Activated B cell treated with CpG ODN at 0.5 μM for 24 hours (primary cell): Measurements from ENCODE around the gene NOL4. TPM values are rescaled to one million over a fixed set of nuclear protein-coding genes. Genes with fewer than 3 reads are reported as not detected.
"Not testable (repeated sequence)": the region's sequence is repeated elsewhere in the genome, so short reads cannot be mapped to it uniquely, and the experiment has no call there.

Experiments
- ATAC-seq: fragments of 200-7000 bp; cut with Tn5 transposase; one replicate; pipeline ENCODE4 v1.10.0; 2021; ENCODE audit warnings: low read depth, mild to moderate bottlenecking, moderate library complexity
- CTCF ChIA-PET: fragments of 350-600 bp; sonication (Branson Sonifier 250); formaldehyde crosslinking; loops from one replicate; lab custom pipeline; 2021; ENCODE audit warnings: antibody characterized with exemption; lab: Charles Lee
- POLR2A ChIA-PET: fragments of 350-600 bp; sonication (Branson Sonifier 250); formaldehyde crosslinking; loops from one replicate; lab custom pipeline; 2021; ENCODE audit warnings: antibody characterized with exemption; lab: Charles Lee
- DNase-seq: peaks from one replicate; pipeline ENCODE4 v3.0.0; 2022
- H3K27ac Mint-ChIP-seq: one replicate; pipeline ENCODE4 v1.8.0; 2020; ENCODE audit warnings: mixed read lengths
- H3K27me3 Mint-ChIP-seq: one replicate; pipeline ENCODE4 v1.8.0; 2021; ENCODE audit warnings: mixed read lengths
- H3K36me3 Mint-ChIP-seq: one replicate; pipeline ENCODE4 v1.8.0; 2021; ENCODE audit warnings: low read depth, mixed read lengths
- H3K4me1 Mint-ChIP-seq: one replicate; pipeline ENCODE4 v1.8.0; 2021; ENCODE audit warnings: mixed read lengths
- H3K4me3 Mint-ChIP-seq: one replicate; pipeline ENCODE4 v1.8.0; 2020; ENCODE audit warnings: mild to moderate bottlenecking, mixed read lengths
- H3K9me3 Mint-ChIP-seq: one replicate; pipeline ENCODE4 v1.8.0; 2020; ENCODE audit warnings: mixed read lengths
- CTCF ChIP-seq: fragments of 200-600 bp; IDR thresholded peaks from one replicate; pipeline ENCODE4 v1.8.0; 2022; ENCODE audit warnings: antibody characterized with exemption, mild to moderate bottlenecking
- intact Hi-C: fragments of 100-400 bp; cut with micrococcal nuclease; formaldehyde crosslinking; loops from one replicate; pipeline ENCODE4 v1.15.1; 2024
- total RNA-seq: library from RNA; stranded (reverse); gene quantifications from 2 replicates; pipeline ENCODE4 v1.2.3, GENCODE V29; 2022

The NOL4 gene
- total RNA-seq, 1 donor from 2014 or later: not detected

- ChIA-PET CTCF (no interaction called here), POLR2A (no interaction called here)
- Mint-ChIP-seq H3K4me3 (no peak overlapping the region), H3K9me3 (peaks cover 9% of the 10 kb centered on the region), H3K27me3 (no peaks in the 10 kb centered on the region), H3K4me1 (no peaks in the 10 kb centered on the region), H3K27ac (no peak overlapping the region), H3K36me3 (no peaks in the 10 kb centered on the region)
- no peak for TF ChIP-seq CTCF
- no peak for ATAC-seq
- DNase-seq: no peak
- intact Hi-C loops: no loop called here
Observed at GRCh38 chr18:34248727-34249126, 24.0 kb upstream of the NOL4 start.

- Mint-ChIP-seq H3K4me3 (no peak overlapping the region), H3K36me3 (no peaks in the 10 kb centered on the region), H3K27me3 (no peaks in the 10 kb centered on the region), H3K9me3 (no peaks in the 10 kb centered on the region), H3K27ac (no peak overlapping the region), H3K4me1 (no peaks in the 10 kb centered on the region)
- DNase-seq (no peak), ATAC-seq (no peak)
- ChIA-PET CTCF (no interaction called here), POLR2A (no interaction called here)
- TF ChIP-seq CTCF: no peak
- intact Hi-C loops: no loop called here
Observed at GRCh38 chr18:34242739-34243138, 18.0 kb upstream of the NOL4 start.

GRCh38 chr18:34233781-34234388, 9.2 kb upstream of the NOL4 start:
- intact Hi-C loops, H3K4me1 Mint-ChIP-seq, CTCF ChIA-PET, POLR2A ChIA-PET, DNase-seq, H3K27ac Mint-ChIP-seq, H3K9me3 Mint-ChIP-seq, H3K36me3 Mint-ChIP-seq, H3K4me3 Mint-ChIP-seq, H3K27me3 Mint-ChIP-seq, ATAC-seq: not testable (repeated sequence)

DNA sequence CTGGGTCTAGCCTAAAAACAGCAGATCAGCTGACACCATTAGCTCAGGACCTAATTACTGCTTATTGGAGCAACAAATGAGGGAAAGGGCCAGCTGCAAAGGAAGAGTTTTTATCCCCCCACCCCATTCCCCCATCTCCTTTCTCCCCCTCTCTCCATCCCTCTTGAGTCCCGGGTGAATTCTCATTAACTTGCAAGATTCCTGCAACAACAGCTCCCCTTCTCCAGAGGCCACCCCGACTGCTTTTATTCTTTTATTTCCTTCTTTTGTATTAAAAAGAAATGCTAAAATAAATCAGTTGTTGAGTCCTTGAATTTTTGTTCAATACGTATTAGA, 473 bp upstream of the NOL4 start:
- intact Hi-C loops: no loop called here
- ChIA-PET POLR2A (no interaction called here), CTCF (no interaction called here)
- ATAC-seq: no peak
- H3K27ac Mint-ChIP-seq: no peak overlapping the region
- H3K9me3 Mint-ChIP-seq: no peaks in the 10 kb centered on the region
- TF ChIP-seq CTCF: no peak
- H3K4me1 Mint-ChIP-seq: peaks cover 7% of the 10 kb centered on the region
- DNase-seq: no peak
- no peak overlapping the region for H3K4me3 Mint-ChIP-seq
- peaks cover 39% of the 10 kb centered on the region for H3K27me3 Mint-ChIP-seq
- no peaks in the 10 kb centered on the region for H3K36me3 Mint-ChIP-seq

DNA sequence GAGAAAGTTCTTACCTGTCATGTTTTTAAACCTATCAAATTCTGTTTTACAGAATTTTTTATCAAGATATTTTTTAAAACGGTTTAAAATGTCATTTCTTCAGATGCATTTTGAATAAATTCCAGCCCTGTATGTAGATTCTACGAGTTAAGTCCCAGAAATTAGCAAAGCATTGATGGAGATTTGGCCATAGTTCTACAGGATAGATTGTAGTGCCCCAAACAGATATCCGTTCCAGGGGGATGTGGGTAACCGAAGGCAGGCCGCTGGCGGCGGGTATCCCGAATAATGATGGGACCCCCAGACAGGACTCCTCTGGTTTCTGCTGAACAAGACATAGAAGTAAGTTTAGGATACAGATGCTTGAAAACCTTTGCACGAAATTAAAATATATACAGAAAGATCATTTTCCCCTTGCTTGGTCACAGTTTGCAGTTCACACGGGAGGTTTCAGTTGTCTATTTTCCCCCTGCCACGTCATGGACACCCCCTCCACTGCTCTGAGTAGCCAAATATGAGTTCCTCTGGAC, 755 bp downstream of the NOL4 start:
- peaks cover 7% of the 10 kb centered on the region for H3K4me1 Mint-ChIP-seq
- intact Hi-C loops: no loop called here
- H3K27ac Mint-ChIP-seq: no peak overlapping the region
- no peak overlapping the region for H3K4me3 Mint-ChIP-seq
- peaks cover 44% of the 10 kb centered on the region for H3K27me3 Mint-ChIP-seq
- no peak for TF ChIP-seq CTCF
- DNase-seq: no peak
- no peaks in the 10 kb centered on the region for H3K36me3 Mint-ChIP-seq
- ChIA-PET POLR2A (no interaction called here), CTCF (no interaction called here)
- no peaks in the 10 kb centered on the region for H3K9me3 Mint-ChIP-seq
- no peak for ATAC-seq
